MCF 10A (cell line): Measurements from ENCODE around the gene TGFB3. TPM values are rescaled to one million over a fixed set of nuclear protein-coding genes. Genes with fewer than 3 reads are reported as not detected.

Source experiments
- BruUV-seq: library from RNA; stranded (reverse); fragments of 400-500 nt; replicated peaks from 2 replicates; lab custom pipeline; 2021; lab: Mats Ljungman, UMichigan
- CTCF ChIA-PET: fragments of 300-600 bp; sonication (Branson Sonifier 250); formaldehyde crosslinking; extraction: SDS; loops from one replicate; lab custom pipeline; 2021; ENCODE audit warnings: antibody characterized with exemption, inconsistent platforms; lab: Yijun Ruan, JAX
- POLR2A ChIA-PET: fragments of 300-600, 350-650 bp; sonication (Branson Sonifier 250); formaldehyde crosslinking; extraction: SDS; loops from one replicate; lab custom pipeline; 2020; ENCODE audit warnings: antibody characterized with exemption, inconsistent platforms; lab: Yijun Ruan, JAX
- DNase-seq: peaks from one replicate; pipeline ENCODE4 v3.0.0-alpha.2; 2018; ENCODE audit not compliant: unreplicated experiment
- H3K27ac Mint-ChIP-seq: one replicate; pipeline ENCODE4 v1.8.0; 2022; ENCODE audit warnings: mild to moderate bottlenecking, low read depth, mixed read lengths; ENCODE audit not compliant: unreplicated experiment
- H3K27me3 Mint-ChIP-seq: one replicate; pipeline ENCODE4 v1.8.0; 2022; ENCODE audit warnings: mixed read lengths; ENCODE audit not compliant: insufficient read depth, unreplicated experiment
- H3K36me3 Mint-ChIP-seq: one replicate; pipeline ENCODE4 v1.8.0; 2022; ENCODE audit warnings: mild to moderate bottlenecking, moderate library complexity, mixed read lengths; ENCODE audit not compliant: insufficient read depth, unreplicated experiment
- H3K4me1 Mint-ChIP-seq: one replicate; pipeline ENCODE4 v1.8.0; 2022; ENCODE audit warnings: mixed read lengths; ENCODE audit not compliant: insufficient read depth, unreplicated experiment
- H3K4me3 Mint-ChIP-seq: one replicate; pipeline ENCODE4 v1.8.0; 2022; ENCODE audit warnings: mild to moderate bottlenecking, moderate library complexity, mixed read lengths; ENCODE audit not compliant: unreplicated experiment
- H3K9me3 Mint-ChIP-seq: one replicate; pipeline ENCODE4 v1.8.0; 2022; ENCODE audit warnings: mixed read lengths; ENCODE audit not compliant: unreplicated experiment
- CTCF ChIP-seq: fragments of 200-600 bp; IDR thresholded peaks from one replicate; pipeline ENCODE4 v1.8.0; 2022; ENCODE audit warnings: antibody characterized with exemption, mild to moderate bottlenecking; ENCODE audit not compliant: unreplicated experiment
- intact Hi-C: fragments of 100-400 bp; cut with micrococcal nuclease; formaldehyde crosslinking; loops from 2 replicates; pipeline ENCODE4 v1.14.1; 2022
- total RNA-seq: library from RNA; stranded (reverse); gene quantifications from 2 replicates; pipeline ENCODE4 v1.2.3, GENCODE V29; 2022

The TGFB3 gene
- total RNA-seq, 1 experiment from 2014 or later: 1.5 TPM

GRCh38 chr14:75972801-75973421 is 8.9 kb downstream of the TGFB3 start:
- no peaks in the 10 kb centered on the region for H3K27me3 Mint-ChIP-seq
- POLR2A ChIA-PET: interaction anchor here (2.3 kb wide), 1 partner anchor 9 kb away, joined by 7 read pairs; the partner anchor contains the start of gene TGFB3
- peaks cover 12% of the 10 kb centered on the region for H3K4me1 Mint-ChIP-seq
- no peak overlapping the region for H3K4me3 Mint-ChIP-seq
- CTCF ChIA-PET: interaction anchor here (0.7 to 12.0 kb wide), 6 partner anchors 8 to 264 kb away, joined by 3 to 154 read pairs (median 4); partner anchors contain the start of gene TGFB3
- DNase-seq: no peak
- H3K9me3 Mint-ChIP-seq: no peaks in the 10 kb centered on the region
- H3K27ac Mint-ChIP-seq: no peak overlapping the region
- TF ChIP-seq CTCF: no peak
- H3K36me3 Mint-ChIP-seq: no peaks in the 10 kb centered on the region
- no TSS peak for BruUV-seq
- intact Hi-C loops: no loop called here

- ChIA-PET POLR2A (interaction anchor here (0.6 to 2.3 kb wide), 2 partner anchors 10 to 74 kb away, joined by 3 to 7 read pairs; partner anchors contain the start of gene TGFB3), CTCF (interaction anchor here (1.0 to 2.1 kb wide), 4 partner anchors 11 to 262 kb away, joined by 3 to 8 read pairs (median 4); partner anchors contain the start of gene TGFB3)
- BruUV-seq: no TSS peak
- Mint-ChIP-seq H3K36me3 (no peaks in the 10 kb centered on the region), H3K9me3 (no peaks in the 10 kb centered on the region), H3K27ac (no peak overlapping the region), H3K4me1 (peaks cover 6% of the 10 kb centered on the region), H3K4me3 (no peak overlapping the region), H3K27me3 (no peaks in the 10 kb centered on the region)
- intact Hi-C loops: no loop called here
- TF ChIP-seq CTCF: no peak
- no peak for DNase-seq
Measured at GRCh38 chr14:75971509-75971908, 10.3 kb downstream of the TGFB3 start.

- BruUV-seq: no TSS peak
- Mint-ChIP-seq H3K9me3 (no peaks in the 10 kb centered on the region), H3K36me3 (no peaks in the 10 kb centered on the region), H3K4me3 (no peak overlapping the region), H3K27me3 (no peaks in the 10 kb centered on the region), H3K27ac (no peak overlapping the region), H3K4me1 (peaks cover 6% of the 10 kb centered on the region)
- POLR2A ChIA-PET: interaction anchor here (2.3 kb wide), 1 partner anchor 11 kb away, joined by 7 read pairs; the partner anchor contains the start of gene TGFB3
- TF ChIP-seq CTCF: no peak
- intact Hi-C loops: no loop called here
- DNase-seq: no peak
- CTCF ChIA-PET: interaction anchor here (1.0 to 2.1 kb wide), 3 partner anchors 11 to 262 kb away, joined by 4 to 8 read pairs (median 5); partner anchors contain the start of gene TGFB3
Measured at GRCh38 chr14:75970989-75971388, 10.8 kb downstream of the TGFB3 start.

- H3K27ac Mint-ChIP-seq: no peak overlapping the region
- no peaks in the 10 kb centered on the region for H3K27me3 Mint-ChIP-seq
- intact Hi-C loops: no loop called here
- H3K4me1 Mint-ChIP-seq: peaks cover 6% of the 10 kb centered on the region
- CTCF ChIA-PET: interaction anchor here (2.4 kb wide), 1 partner anchor 9 kb away, joined by 7 read pairs; no protein-coding TSS in a partner anchor
- no peak for TF ChIP-seq CTCF
- no peak overlapping the region for H3K4me3 Mint-ChIP-seq
- peak; percentile 32 for DNase-seq
- POLR2A ChIA-PET: interaction anchor here (0.6 kb wide), 1 partner anchor 10 kb away, joined by 3 read pairs; no protein-coding TSS in a partner anchor
- no TSS peak for BruUV-seq
- no peaks in the 10 kb centered on the region for H3K36me3 Mint-ChIP-seq
- H3K9me3 Mint-ChIP-seq: no peaks in the 10 kb centered on the region
Measured at GRCh38 chr14:75969891-75970290, 11.9 kb downstream of the TGFB3 start.
